ENCODE results near the gene FXYD1. TPM values are rescaled to one million over a fixed set of nuclear protein-coding genes. Genes with fewer than 3 reads are reported as not detected.

FXYD1 gene
- total RNA-seq, 1 experiment from 2014 or later = not detected

DNA sequence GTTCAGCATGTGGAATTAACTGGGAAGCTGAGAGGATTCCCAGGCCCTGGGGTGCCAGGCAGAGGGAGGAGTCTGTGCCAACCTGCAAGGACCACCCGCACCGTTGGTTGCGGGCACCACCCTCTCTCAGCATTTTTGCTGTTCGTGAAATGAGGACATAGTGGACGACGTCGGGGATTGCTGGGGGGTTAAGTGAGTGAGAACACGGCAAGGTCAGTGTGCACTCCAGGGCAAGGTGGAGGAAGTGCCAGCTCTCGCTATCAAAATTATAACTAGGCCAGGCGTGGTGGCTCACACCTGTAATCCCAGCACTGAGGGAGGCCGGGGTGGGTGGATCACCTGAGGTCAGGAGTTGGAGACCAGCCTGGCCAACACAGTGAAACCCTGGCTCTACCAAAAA lies 20.8 kb upstream of the FXYD1 start:
- H3F3A ChIP-seq (ENCODE audit: insufficient read depth, low read depth) = peaks cover 69% of the 10 kb centered on the region
- peak overlapping the region; percentile 90 for H3K27ac ChIP-seq
- no peaks in the 10 kb centered on the region for H3K9me2 ChIP-seq (ENCODE audit: insufficient read depth)
- H3K9me3 ChIP-seq (ENCODE audit: insufficient read depth, low read depth) = no peaks in the 10 kb centered on the region
- no peaks in the 10 kb centered on the region for H4K20me1 ChIP-seq (ENCODE audit: insufficient read depth)
- CTCF ChIA-PET = interaction anchor here (0.6 kb wide), 2 partner anchors 18 to 122 kb away, joined by 3 to 4 read pairs; no protein-coding TSS in a partner anchor
- H3K4me3 ChIP-seq = peak overlapping the region; percentile 89
- no peaks in the 10 kb centered on the region for H3K27me3 ChIP-seq (ENCODE audit: insufficient read depth, low read depth)
- peak overlapping the region; percentile 99 for H3K4me2 ChIP-seq
- peaks cover 4% of the 10 kb centered on the region; the same call in 1 of the 2 replicates for H3K36me3 ChIP-seq (ENCODE audit: low read depth)
- TF ChIP-seq, protein P1, sequence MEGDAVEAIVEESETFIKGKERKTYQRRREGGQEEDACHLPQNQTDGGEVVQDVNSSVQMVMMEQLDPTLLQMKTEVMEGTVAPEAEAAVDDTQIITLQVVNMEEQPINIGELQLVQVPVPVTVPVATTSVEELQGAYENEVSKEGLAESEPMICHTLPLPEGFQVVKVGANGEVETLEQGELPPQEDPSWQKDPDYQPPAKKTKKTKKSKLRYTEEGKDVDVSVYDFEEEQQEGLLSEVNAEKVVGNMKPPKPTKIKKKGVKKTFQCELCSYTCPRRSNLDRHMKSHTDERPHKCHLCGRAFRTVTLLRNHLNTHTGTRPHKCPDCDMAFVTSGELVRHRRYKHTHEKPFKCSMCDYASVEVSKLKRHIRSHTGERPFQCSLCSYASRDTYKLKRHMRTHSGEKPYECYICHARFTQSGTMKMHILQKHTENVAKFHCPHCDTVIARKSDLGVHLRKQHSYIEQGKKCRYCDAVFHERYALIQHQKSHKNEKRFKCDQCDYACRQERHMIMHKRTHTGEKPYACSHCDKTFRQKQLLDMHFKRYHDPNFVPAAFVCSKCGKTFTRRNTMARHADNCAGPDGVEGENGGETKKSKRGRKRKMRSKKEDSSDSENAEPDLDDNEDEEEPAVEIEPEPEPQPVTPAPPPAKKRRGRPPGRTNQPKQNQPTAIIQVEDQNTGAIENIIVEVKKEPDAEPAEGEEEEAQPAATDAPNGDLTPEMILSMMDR (conservative IDR thresholded peaks at IDR 0.05) = no peak
- no peak for TF ChIP-seq EZH2 (IDR thresholded peaks at IDR 0.05; ENCODE audit: low read depth)
- intact Hi-C loops (cut with micrococcal nuclease; ENCODE audit: unreplicated experiment) = loop anchor here (10.0 kb wide), 1 partner anchor 143 kb away; no protein-coding TSS in a partner anchor
- POLR2A ChIA-PET (ENCODE audit: unreplicated experiment) = no interaction called here
- no peak overlapping the region for H2AFZ ChIP-seq
- peaks cover 51% of the 10 kb centered on the region for H3K79me2 ChIP-seq (ENCODE audit: low read depth)
- no TSS peak for BruUV-seq (replicated peaks)
- H3K4me1 ChIP-seq (replicated peaks; ENCODE audit: insufficient read depth) = peaks cover 79% of the 10 kb centered on the region
- no peak for DNase-seq

DNA sequence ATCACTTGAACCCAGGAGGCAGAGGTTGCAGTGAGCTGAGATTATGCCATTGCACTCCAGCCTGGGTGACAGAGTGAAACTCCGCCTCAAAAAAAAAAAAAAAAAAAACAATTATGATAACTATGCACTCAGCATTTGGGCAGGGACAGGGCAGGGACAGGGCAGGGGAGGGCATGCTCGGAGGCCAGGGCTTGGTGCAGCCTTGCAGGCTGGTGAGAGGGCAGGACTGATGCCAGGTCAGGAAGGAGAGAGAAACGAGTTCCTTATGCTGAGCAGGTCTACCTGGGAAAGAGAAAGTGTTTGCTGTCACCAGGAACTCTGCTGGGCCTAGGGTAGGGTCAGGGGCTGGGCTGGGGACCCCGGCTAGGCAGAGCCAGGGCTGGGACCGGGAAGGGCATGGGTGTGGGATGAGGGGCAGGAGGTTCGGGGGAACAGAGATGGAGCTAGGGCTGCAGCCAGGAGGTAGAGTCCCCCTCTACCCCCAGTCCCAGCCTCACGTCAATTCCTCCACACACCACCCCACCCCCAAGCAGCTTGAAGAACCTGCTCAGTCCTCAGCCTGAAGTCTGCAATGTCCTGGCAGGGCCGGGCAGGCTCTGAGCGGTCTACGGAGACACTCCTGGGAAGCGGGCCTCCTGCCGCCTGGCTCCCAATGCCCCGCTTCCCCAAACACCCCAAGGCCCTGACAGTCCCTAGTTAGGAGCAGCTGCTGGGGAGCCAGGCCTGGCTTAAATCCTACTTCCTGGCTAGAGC lies 20.2 kb upstream of the FXYD1 start:
- no TSS peak for BruUV-seq (replicated peaks)
- H3K4me3 ChIP-seq = peak overlapping the region; percentile 89; the same call in 1 of the 2 replicates
- DNase-seq = peak; percentile 71 to 82
- H3K9me3 ChIP-seq (ENCODE audit: insufficient read depth, low read depth) = no peaks in the 10 kb centered on the region
- no peaks in the 10 kb centered on the region for H3K27me3 ChIP-seq (ENCODE audit: insufficient read depth, low read depth)
- intact Hi-C loops (cut with micrococcal nuclease; ENCODE audit: unreplicated experiment) = loop anchor here (10.0 kb wide), 1 partner anchor 144 kb away; no protein-coding TSS in a partner anchor
- H3K9me2 ChIP-seq (ENCODE audit: insufficient read depth) = no peaks in the 10 kb centered on the region
- peak overlapping the region; percentile 99 for H3K4me2 ChIP-seq
- peaks cover 76% of the 10 kb centered on the region for H3F3A ChIP-seq (ENCODE audit: insufficient read depth, low read depth)
- H3K79me2 ChIP-seq (ENCODE audit: low read depth) = peaks cover 51% of the 10 kb centered on the region
- H3K36me3 ChIP-seq (ENCODE audit: low read depth) = peaks cover 4% of the 10 kb centered on the region; the same call in 1 of the 2 replicates
- TF ChIP-seq EZH2 (IDR thresholded peaks at IDR 0.05; ENCODE audit: low read depth) = no peak
- TF ChIP-seq, protein P1 (conservative IDR thresholded peaks at IDR 0.05) = no peak
- ChIA-PET POLR2A (ENCODE audit: unreplicated experiment) (no interaction called here), CTCF (interaction anchor here (0.6 kb wide), 2 partner anchors 17 to 123 kb away, joined by 3 to 4 read pairs; no protein-coding TSS in a partner anchor)
- H4K20me1 ChIP-seq (ENCODE audit: insufficient read depth) = no peaks in the 10 kb centered on the region
- no peak overlapping the region for H2AFZ ChIP-seq
- H3K4me1 ChIP-seq (replicated peaks; ENCODE audit: insufficient read depth) = peaks cover 86% of the 10 kb centered on the region
- H3K27ac ChIP-seq = peak overlapping the region; percentile 90

DNA sequence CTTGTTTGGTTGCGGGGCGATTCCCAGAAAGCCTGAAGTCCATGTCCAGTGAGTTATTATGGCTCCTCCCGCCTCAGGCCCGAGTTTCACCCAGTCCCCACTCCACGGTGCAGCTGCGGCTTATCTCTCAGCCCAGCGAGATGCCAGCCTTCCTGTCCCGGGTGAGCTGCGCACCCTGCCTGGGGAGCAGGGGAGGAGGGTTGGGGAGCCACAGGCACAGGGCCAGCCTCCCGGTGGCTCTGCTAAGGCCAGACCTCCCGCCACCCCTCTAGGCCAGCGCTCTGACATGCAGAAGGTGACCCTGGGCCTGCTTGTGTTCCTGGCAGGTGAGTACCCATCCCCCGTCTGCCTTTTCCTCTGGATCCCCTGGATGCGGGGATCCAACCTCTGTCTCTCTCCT lies 19.5 kb upstream of the FXYD1 start:
- Histone ChIP-seq H3K27me3 (ENCODE audit: insufficient read depth, low read depth) (no peaks in the 10 kb centered on the region), H3K9me2 (ENCODE audit: insufficient read depth) (no peaks in the 10 kb centered on the region), H4K20me1 (ENCODE audit: insufficient read depth) (no peaks in the 10 kb centered on the region), H3K79me2 (ENCODE audit: low read depth) (peaks cover 51% of the 10 kb centered on the region), H3F3A (ENCODE audit: insufficient read depth, low read depth) (peaks cover 79% of the 10 kb centered on the region), H3K4me1 (replicated peaks; ENCODE audit: insufficient read depth) (peaks cover 89% of the 10 kb centered on the region), H3K4me2 (peak overlapping the region; percentile 99), H3K9me3 (ENCODE audit: insufficient read depth, low read depth) (no peaks in the 10 kb centered on the region), H3K4me3 (no peak overlapping the region; the same call in 1 of the 2 replicates), H2AFZ (no peak overlapping the region), H3K36me3 (ENCODE audit: low read depth) (peaks cover 4% of the 10 kb centered on the region; the same call in 1 of the 2 replicates), H3K27ac (peak overlapping the region; percentile 90)
- TF ChIP-seq, protein P1 (conservative IDR thresholded peaks at IDR 0.05) = no peak
- no peak for TF ChIP-seq EZH2 (IDR thresholded peaks at IDR 0.05; ENCODE audit: low read depth)
- ChIA-PET CTCF (no interaction called here), POLR2A (ENCODE audit: unreplicated experiment) (no interaction called here)
- no peak for DNase-seq
- intact Hi-C loops (cut with micrococcal nuclease; ENCODE audit: unreplicated experiment) = loop anchor here (10.0 kb wide), 1 partner anchor 144 kb away; no protein-coding TSS in a partner anchor
- no TSS peak for BruUV-seq (replicated peaks)

Data from PC-9 (cell line).